H1 (cell line): ENCODE measurements around the gene PAX5. TPM values are rescaled to one million over a fixed set of nuclear protein-coding genes. Genes with fewer than 3 reads are reported as not detected.

Source experiments
- CTCF ChIA-PET: fragments of 300-600 bp; sonication (Branson Sonifier 250); formaldehyde crosslinking; loops from one replicate; lab custom pipeline; 2021; ENCODE audit not compliant: partially characterized antibody; lab: Charles Lee
- POLR2A ChIA-PET: fragments of 300-600 bp; sonication (Branson Sonifier 250); formaldehyde crosslinking; loops from one replicate; lab custom pipeline; 2021; ENCODE audit warnings: inconsistent platforms; ENCODE audit not compliant: partially characterized antibody; lab: Charles Lee
- DNase-seq, 2 experiments: peaks; one replicate each; pipeline versions ENCODE4 v3.0.0 to v3.0.0-alpha.2; 2010 to 2022; ENCODE audit warnings: low spot score in 2 of 2, low read depth in 1 of 2, mixed read lengths in 1 of 2
- FAIRE-seq: peaks from 2 replicates; lab custom pipeline; 2011; peaks lifted over from hg19 to GRCh38; lab: Jason Lieb, UNC
- H2AFZ ChIP-seq: 2 replicates; pipeline ENCODE4 v1.8.1; 2012; ENCODE audit warnings: low read length, inconsistent platforms
- H2AK5ac ChIP-seq: 2 replicates; pipeline ENCODE4 v1.6.1; 2013; ENCODE audit warnings: low read depth, low read length
- H2BK120ac ChIP-seq: replicated peaks from 2 replicates; pipeline ENCODE3; 2013; ENCODE audit warnings: low read depth, low read length, inconsistent platforms
- H2BK12ac ChIP-seq: 2 replicates; pipeline ENCODE4 v1.6.1; 2013; ENCODE audit warnings: low read depth, low read length
- H2BK15ac ChIP-seq: 2 replicates; pipeline ENCODE4 v1.6.1; 2013; ENCODE audit warnings: low read length
- H2BK20ac ChIP-seq: 2 replicates; pipeline ENCODE4 v1.6.1; 2013; ENCODE audit warnings: low read length
- H2BK5ac ChIP-seq: 2 replicates; pipeline ENCODE4 v1.6.1; 2013; ENCODE audit warnings: low read depth, low read length
- H3K14ac ChIP-seq: 2 replicates; pipeline ENCODE4 v1.6.1; 2013; ENCODE audit warnings: inconsistent platforms; ENCODE audit not compliant: insufficient read length
- H3K18ac ChIP-seq: 2 replicates; pipeline ENCODE4 v1.6.1; 2013; ENCODE audit warnings: low read length; ENCODE audit errors: extremely low read depth
- H3K23ac ChIP-seq: 2 replicates; pipeline ENCODE4 v1.6.1; 2013; ENCODE audit warnings: inconsistent platforms; ENCODE audit not compliant: insufficient read length
- H3K23me2 ChIP-seq: 2 replicates; pipeline ENCODE4 v1.6.1; 2013; ENCODE audit warnings: low read depth, low read length
- H3K27ac ChIP-seq: 2 replicates; pipeline ENCODE4 v1.6.1; 2011; ENCODE audit warnings: low read depth, low read length, inconsistent platforms
- H3K27me3 ChIP-seq, 4 experiments: replicated peaks in 1 of 4; 1 replicate in 1 of 4; 2 replicates in 3 of 4; pipeline versions ENCODE4 v1.6.1 to v1.8.1; 2011 to 2013; ENCODE audit warnings: low read length in 3 of 4, mild to moderate bottlenecking in 3 of 4, inconsistent platforms in 2 of 4, mixed read lengths in 2 of 4, moderate library complexity in 1 of 4; ENCODE audit not compliant: control insufficient read depth in 3 of 4, insufficient read depth in 3 of 4; ENCODE audit errors: extremely low read depth in 1 of 4
- H3K36me3 ChIP-seq, 4 experiments: 2 replicates each; pipeline versions ENCODE4 v1.6.1 to v1.8.1; 2011 to 2013; ENCODE audit warnings: mild to moderate bottlenecking in 4 of 4, low read length in 3 of 4, moderate library complexity in 2 of 4, control low read depth in 1 of 4, inconsistent platforms in 1 of 4; ENCODE audit not compliant: insufficient read depth in 4 of 4, control insufficient read depth in 2 of 4
- H3K4ac ChIP-seq: replicated peaks from 2 replicates; pipeline ENCODE3; 2013; ENCODE audit warnings: low read length, low read depth, mixed read lengths, inconsistent platforms; ENCODE audit not compliant: insufficient read length
- H3K4me1 ChIP-seq, 4 experiments: replicated peaks in 1 of 4; 1 replicate in 1 of 4; 2 replicates in 3 of 4; pipeline versions ENCODE4 v1.6.1 to v1.8.1; 2011 to 2013; ENCODE audit warnings: low read length in 3 of 4, inconsistent platforms in 2 of 4, mixed read lengths in 1 of 4; ENCODE audit not compliant: insufficient read depth in 4 of 4, control insufficient read depth in 3 of 4
- H3K4me2 ChIP-seq, 2 experiments: 2 replicates each; pipeline versions ENCODE4 v1.6.1 to v1.8.1; 2011 to 2013; ENCODE audit warnings: low read depth in 2 of 2, low read length in 2 of 2, control low read depth in 1 of 2, inconsistent platforms in 1 of 2, mild to moderate bottlenecking in 1 of 2; ENCODE audit not compliant: insufficient read depth in 1 of 2
- H3K4me3 ChIP-seq, 4 experiments: fragments of 200-600, 300-600 bp in 1 of 4; sonication (generic), shearing (Covaris generic), sonication (Bioruptor Twin) in 1 of 4; 2 replicates each; pipeline versions ENCODE4 v1.5.1 to v1.8.1; 2011 to 2016; ENCODE audit warnings: low read length in 4 of 4, low read depth in 3 of 4, control low read depth in 2 of 4, inconsistent platforms in 2 of 4, mild to moderate bottlenecking in 2 of 4, mixed read lengths in 1 of 4, moderate library complexity in 1 of 4; ENCODE audit not compliant: insufficient read depth in 2 of 4; ENCODE audit errors: extremely low read depth in 1 of 4
- H3K56ac ChIP-seq: replicated peaks from 2 replicates; pipeline ENCODE3; 2013; ENCODE audit warnings: low read depth, mild to moderate bottlenecking, mixed read lengths, low read length, inconsistent platforms; ENCODE audit not compliant: insufficient read length
- H3K79me1 ChIP-seq: 2 replicates; pipeline ENCODE4 v1.6.1; 2013; ENCODE audit warnings: low read depth, low read length, control low read depth
- H3K79me2 ChIP-seq, 2 experiments: 2 replicates each; pipeline versions ENCODE4 v1.6.1 to v1.8.1; 2012 to 2013; ENCODE audit warnings: low read length in 2 of 2, mild to moderate bottlenecking in 2 of 2, inconsistent platforms in 1 of 2; ENCODE audit not compliant: insufficient read depth in 2 of 2, control insufficient read depth in 1 of 2
- H3K9ac ChIP-seq, 4 experiments: replicated peaks in 1 of 4; 1 replicate in 1 of 4; 2 replicates in 3 of 4; pipeline versions ENCODE4 v1.6.1 to v1.8.1; 2011 to 2013; ENCODE audit warnings: low read depth in 3 of 4, low read length in 3 of 4, control low read depth in 2 of 4, mild to moderate bottlenecking in 2 of 4, moderate library complexity in 2 of 4, inconsistent platforms in 1 of 4; ENCODE audit errors: extremely low read depth in 1 of 4
- H3K9me3 ChIP-seq, 2 experiments: 2 replicates each; pipeline versions ENCODE4 v1.6.1 to v1.8.1; 2012 to 2013; ENCODE audit warnings: mild to moderate bottlenecking in 2 of 2, moderate library complexity in 2 of 2, control low read depth in 1 of 2, inconsistent platforms in 1 of 2, low read depth in 1 of 2, low read length in 1 of 2, mixed read lengths in 1 of 2; ENCODE audit not compliant: insufficient read depth in 2 of 2
- H4K20me1 ChIP-seq, 2 experiments: replicated peaks in 1 of 2; 2 replicates each; pipeline versions ENCODE3 to v1.8.1; 2011 to 2013; ENCODE audit warnings: inconsistent platforms in 2 of 2, low read length in 2 of 2, mild to moderate bottlenecking in 1 of 2; ENCODE audit not compliant: insufficient read depth in 2 of 2, control insufficient read depth in 1 of 2
- H4K5ac ChIP-seq: 2 replicates; pipeline ENCODE4 v1.6.1; 2013; ENCODE audit warnings: low read length, low read depth, mixed read lengths, inconsistent platforms; ENCODE audit not compliant: insufficient read length
- H4K8ac ChIP-seq: 2 replicates; pipeline ENCODE4 v1.8.0; 2013; ENCODE audit warnings: mild to moderate bottlenecking, moderate library complexity, low read length, inconsistent platforms; ENCODE audit not compliant: insufficient read depth; ENCODE audit errors: extremely low read depth
- H4K91ac ChIP-seq: replicated peaks from 2 replicates; pipeline ENCODE3; 2013; ENCODE audit warnings: low read length, mixed read lengths, inconsistent platforms; ENCODE audit not compliant: insufficient read length
- ATF2 ChIP-seq: IDR thresholded peaks from 2 replicates; pipeline ENCODE4 v1.6.1; 2012; ENCODE audit warnings: low read length, inconsistent platforms
- BCL11A ChIP-seq, 2 experiments: IDR thresholded peaks; one replicate each; pipeline ENCODE4 v1.6.1; 2011; ENCODE audit warnings: low read depth in 2 of 2, low read length in 2 of 2, mild to moderate bottlenecking in 2 of 2
- CHD1 ChIP-seq: IDR thresholded peaks from 2 replicates; pipeline ENCODE4 v1.6.1; 2012; ENCODE audit warnings: low read depth, low read length, improper control_type of control experiment
- CREB1 ChIP-seq: IDR thresholded peaks from 2 replicates; pipeline ENCODE4 v1.6.1; 2012; ENCODE audit warnings: inconsistent platforms
- KDM5A ChIP-seq: fragments of 200-600 bp; IDR thresholded peaks from 2 replicates; pipeline ENCODE4 v1.7.1; 2012; ENCODE audit warnings: mild to moderate bottlenecking, low read length, inconsistent platforms, mixed read lengths
- NANOG ChIP-seq: IDR thresholded peaks from 2 replicates; pipeline ENCODE4 v1.6.1; 2011; ENCODE audit warnings: low read length, low read depth, mild to moderate bottlenecking, inconsistent platforms; ENCODE audit not compliant: insufficient read depth, poor library complexity, severe bottlenecking
- SIN3A ChIP-seq, 2 experiments: IDR thresholded peaks in 1 of 2; conservative IDR thresholded peaks in 1 of 2; 2 replicates each; pipeline ENCODE4 v1.6.1; 2011 to 2012; ENCODE audit warnings: low read length in 2 of 2, improper control_type of control experiment in 1 of 2, low read depth in 1 of 2, mild to moderate bottlenecking in 1 of 2
- SUZ12 ChIP-seq: fragments of 200-600 bp; sonication (generic); IDR thresholded peaks from 2 replicates; pipeline ENCODE4 v1.6.1; 2012; ENCODE audit warnings: mild to moderate bottlenecking, inconsistent platforms, low read length, moderate library complexity, mixed read lengths
- WGBS, 2 experiments: shearing (Covaris generic) in 1 of 2; methylation state at CpG; one replicate each; pipeline versions ENCODE4 v1.1.6 to v1.1.7; 2013 to 2015; ENCODE audit warnings: low lambda C conversion rate in 2 of 2, mixed read lengths in 2 of 2, inconsistent platforms in 1 of 2, low coverage in 1 of 2, missing lambda C conversion rate in 1 of 2; ENCODE audit not compliant: insufficient replicate concordance in 2 of 2, insufficient coverage in 1 of 2, insufficient read length in 1 of 2; ENCODE audit errors: extremely low coverage in 1 of 2, missing lambda C conversion rate in 1 of 2; 5-methylcytosine and 5-hydroxymethylcytosine counted together
- polyA plus RNA-seq, 7 experiments: library from polyadenylated mRNA; depleted of rRNA in 3 of 7; stranded (reverse) in 5 of 7; unstranded in 2 of 7; fragments of >200 nt in 5 of 7; fragments of 200-250 nt in 2 of 7; gene quantifications; 1 replicate in 5 of 7; 2 replicates in 1 of 7; 4 replicates in 1 of 7; pipeline versions ENCODE4 v1.2.1 to v1.2.3, GENCODE V29; 2011 to 2013; ENCODE audit warnings: missing spikeins in 2 of 7, mixed read lengths in 2 of 7
- total RNA-seq: library from RNA; stranded (reverse); fragmentation: NEBNext Ultra II Directional; extraction: Animal tissue kit (Norgen Biotek cat#: 25700); gene quantifications from 2 replicates; pipeline ENCODE4 v1.2.1, GENCODE V29; 2021
- TF ChIP-seq, protein P1 (sequence below), 3 experiments: IDR thresholded peaks; 1 replicate in 2 of 3; 2 replicates in 1 of 3; pipeline versions ENCODE4 v1.5.1 to v1.6.1; 2011; ENCODE audit warnings: low read length in 3 of 3, mild to moderate bottlenecking in 3 of 3, inconsistent platforms in 2 of 3, low read depth in 1 of 3, moderate library complexity in 1 of 3; ENCODE audit not compliant: insufficient read depth in 1 of 3; ENCODE audit errors: control extremely low read depth in 1 of 3

PAX5 gene
- total and polyA plus RNA-seq, 2 of the 8 experiments (the other 6 are each of a cell fraction or from before 2014, with no cell fraction given) = 0.29 to 0.43 TPM

DNA sequence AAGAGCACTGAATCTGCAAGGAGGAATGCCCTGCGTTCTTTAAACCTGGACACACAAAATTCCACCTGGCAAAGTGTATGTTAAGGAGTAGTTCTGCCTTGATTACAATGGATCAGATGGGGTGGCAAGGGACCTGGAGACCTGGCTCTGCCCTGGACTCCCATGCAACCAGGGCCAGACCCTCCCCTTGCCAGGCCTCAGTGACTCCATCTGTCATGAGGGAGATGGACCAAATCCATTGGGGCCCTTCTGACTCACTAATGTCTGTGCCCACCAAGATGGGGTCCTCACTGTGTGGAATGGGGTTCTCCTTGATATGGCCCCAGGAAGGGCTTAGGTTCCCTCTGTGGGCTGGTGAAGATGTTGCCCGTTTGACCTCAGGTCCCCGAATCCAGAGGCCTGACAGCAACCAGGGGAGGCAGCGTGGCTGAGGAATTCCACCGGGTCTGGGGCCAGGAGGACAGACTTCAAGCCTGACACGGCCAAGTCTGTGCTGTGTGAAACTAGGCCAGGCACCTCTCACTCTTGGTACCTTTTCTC is 100.3 kb downstream of the PAX5 start:
- H3K27me3 ChIP-seq = no peaks in the 10 kb centered on the region; a peak in 1 of 7 replicates
- H2AK5ac ChIP-seq = no peak overlapping the region
- H3K23ac ChIP-seq = no peak overlapping the region
- no peak overlapping the region for H4K8ac ChIP-seq
- no peak overlapping the region for H2BK5ac ChIP-seq
- no peaks in the 10 kb centered on the region for H3K79me1 ChIP-seq
- no peak overlapping the region for H2BK15ac ChIP-seq
- H3K79me2 ChIP-seq = no peaks in the 10 kb centered on the region
- H3K9ac ChIP-seq = no peak overlapping the region
- no peak overlapping the region for H3K4ac ChIP-seq
- H3K4me1 ChIP-seq = peaks cover 0 to 8% (median 3%) of the 10 kb centered on the region in 4 experiments; a peak in 4 of 7 replicates
- no peak overlapping the region for H2BK120ac ChIP-seq
- H3K18ac ChIP-seq = no peak overlapping the region
- POLR2A ChIA-PET = no interaction called here
- H3K23me2 ChIP-seq = peaks cover 1% of the 10 kb centered on the region; the same call in 1 of the 2 replicates
- no peak overlapping the region for H4K5ac ChIP-seq
- H3K56ac ChIP-seq = no peak overlapping the region
- no peak overlapping the region for H4K91ac ChIP-seq
- no peak overlapping the region for H2BK20ac ChIP-seq
- H3K4me3 ChIP-seq = no peak overlapping the region
- H2AFZ ChIP-seq = no peak overlapping the region
- H3K36me3 ChIP-seq = no peaks in the 10 kb centered on the region
- no peak overlapping the region for H3K14ac ChIP-seq
- H3K27ac ChIP-seq = no peak overlapping the region
- no peak overlapping the region for H3K4me2 ChIP-seq
- H4K20me1 ChIP-seq = no peaks in the 10 kb centered on the region
- H2BK12ac ChIP-seq = no peak overlapping the region
- CTCF ChIA-PET = interaction anchor here (0.6 to 1.8 kb wide), 3 partner anchors 20 to 48 kb away, joined by 3 read pairs; no protein-coding TSS in a partner anchor
- FAIRE-seq = no peak
- DNase-seq = no peak
- WGBS, 2 experiments = 86% methylated on average over 6 of the region's 6 CpGs; no CpG with 5 or more reads in 1 of the 2 experiments
- no peaks in the 10 kb centered on the region for H3K9me3 ChIP-seq
- no peak for TF ChIP-seq CHD1
- no peak for TF ChIP-seq NANOG
- TF ChIP-seq CREB1 = no peak
- TF ChIP-seq KDM5A = no peak
- no peak for TF ChIP-seq SUZ12
- TF ChIP-seq SIN3A (conservative IDR thresholded peaks at IDR 0.05 in 1 of 2, IDR thresholded peaks at IDR 0.05 in 1 of 2; ENCODE audit: low read depth in 1 of 2, low read length in 2 of 2) = no peak
- TF ChIP-seq BCL11A (IDR thresholded peaks at IDR 0.05; ENCODE audit: low read depth in 2 of 2, low read length in 2 of 2) = no peak
- no peak for TF ChIP-seq ATF2
- TF ChIP-seq, protein P1, sequence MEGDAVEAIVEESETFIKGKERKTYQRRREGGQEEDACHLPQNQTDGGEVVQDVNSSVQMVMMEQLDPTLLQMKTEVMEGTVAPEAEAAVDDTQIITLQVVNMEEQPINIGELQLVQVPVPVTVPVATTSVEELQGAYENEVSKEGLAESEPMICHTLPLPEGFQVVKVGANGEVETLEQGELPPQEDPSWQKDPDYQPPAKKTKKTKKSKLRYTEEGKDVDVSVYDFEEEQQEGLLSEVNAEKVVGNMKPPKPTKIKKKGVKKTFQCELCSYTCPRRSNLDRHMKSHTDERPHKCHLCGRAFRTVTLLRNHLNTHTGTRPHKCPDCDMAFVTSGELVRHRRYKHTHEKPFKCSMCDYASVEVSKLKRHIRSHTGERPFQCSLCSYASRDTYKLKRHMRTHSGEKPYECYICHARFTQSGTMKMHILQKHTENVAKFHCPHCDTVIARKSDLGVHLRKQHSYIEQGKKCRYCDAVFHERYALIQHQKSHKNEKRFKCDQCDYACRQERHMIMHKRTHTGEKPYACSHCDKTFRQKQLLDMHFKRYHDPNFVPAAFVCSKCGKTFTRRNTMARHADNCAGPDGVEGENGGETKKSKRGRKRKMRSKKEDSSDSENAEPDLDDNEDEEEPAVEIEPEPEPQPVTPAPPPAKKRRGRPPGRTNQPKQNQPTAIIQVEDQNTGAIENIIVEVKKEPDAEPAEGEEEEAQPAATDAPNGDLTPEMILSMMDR (IDR thresholded peaks at IDR 0.05; ENCODE audit: control extremely low read depth in 1 of 3, insufficient read depth in 1 of 3, low read depth in 1 of 3, low read length in 3 of 3) = no peak
